Fibroblast of skin of scalp (primary cell): ENCODE results near the gene HUNK.
A peak's percentile ranks its signal among the peaks of the same experiment; 100 is the strongest.
"Not testable (repeated sequence)": the region's sequence is repeated elsewhere in the genome, so short reads cannot be mapped to it uniquely, and the experiment has no call there.

Experiments
- DNase-seq: peaks from one replicate; pipeline ENCODE4 v3.0.0-alpha.2; 2013

HUNK gene

GRCh38 chr21:31922881-31923280 lies 50.1 kb downstream of the HUNK start:
- DNase-seq = no peak

- DNase-seq = no peak
Observed at GRCh38 chr21:31923756-31924155, 50.9 kb downstream of the HUNK start.

- no peak for DNase-seq
Observed at GRCh38 chr21:31924548-31924947, 51.7 kb downstream of the HUNK start.

GRCh38 chr21:31926498-31926897 lies 53.7 kb downstream of the HUNK start:
- no peak for DNase-seq

- peak; percentile 26 for DNase-seq
Observed at GRCh38 chr21:31927689-31928353, 55.0 kb downstream of the HUNK start.

GRCh38 chr21:31928656-31929055 lies 55.8 kb downstream of the HUNK start:
- peak; percentile 53 for DNase-seq

GRCh38 chr21:31929548-31929947 lies 56.7 kb downstream of the HUNK start:
- no peak for DNase-seq

GRCh38 chr21:31930001-31930400 lies 57.2 kb downstream of the HUNK start:
- DNase-seq = no peak

- no peak for DNase-seq
Observed at GRCh38 chr21:31931644-31932469, 59.0 kb downstream of the HUNK start.

GRCh38 chr21:31932470-31932764 lies 59.6 kb downstream of the HUNK start:
- DNase-seq = no peak

GRCh38 chr21:31937303-31937702 lies 64.5 kb downstream of the HUNK start:
- no peak for DNase-seq

- no peak for DNase-seq
Observed at GRCh38 chr21:31938330-31939301, 65.8 kb downstream of the HUNK start.

- no peak for DNase-seq
Observed at GRCh38 chr21:31941694-31942093, 68.9 kb downstream of the HUNK start.

- no peak for DNase-seq
Observed at GRCh38 chr21:31943561-31943960, 70.7 kb downstream of the HUNK start.

GRCh38 chr21:31945141-31945540 lies 72.3 kb downstream of the HUNK start:
- DNase-seq = no peak

- peak; percentile 87 for DNase-seq
Observed at GRCh38 chr21:31945546-31945945, 72.7 kb downstream of the HUNK start.

- DNase-seq = peak; percentile 31
Observed at GRCh38 chr21:31946231-31946630, 73.4 kb downstream of the HUNK start.

- DNase-seq = not testable (repeated sequence)
Observed at GRCh38 chr21:31946876-31947550, 74.2 kb downstream of the HUNK start.

GRCh38 chr21:31948676-31949075 lies 75.9 kb downstream of the HUNK start:
- no peak for DNase-seq

- peak; percentile 36 for DNase-seq
Observed at GRCh38 chr21:31952828-31953227, 80.0 kb downstream of the HUNK start.

GRCh38 chr21:31957631-31958030 lies 84.8 kb downstream of the HUNK start:
- DNase-seq = no peak

GRCh38 chr21:31959881-31960280 lies 87.1 kb downstream of the HUNK start:
- no peak for DNase-seq

GRCh38 chr21:31961027-31961426 lies 88.2 kb downstream of the HUNK start:
- no peak for DNase-seq
